ENCODE results near the gene FAR2.

GRCh38 chr12:29256598-29256997 lies 107.5 kb downstream of the FAR2 start:
- TF ChIP-seq, protein P1, sequence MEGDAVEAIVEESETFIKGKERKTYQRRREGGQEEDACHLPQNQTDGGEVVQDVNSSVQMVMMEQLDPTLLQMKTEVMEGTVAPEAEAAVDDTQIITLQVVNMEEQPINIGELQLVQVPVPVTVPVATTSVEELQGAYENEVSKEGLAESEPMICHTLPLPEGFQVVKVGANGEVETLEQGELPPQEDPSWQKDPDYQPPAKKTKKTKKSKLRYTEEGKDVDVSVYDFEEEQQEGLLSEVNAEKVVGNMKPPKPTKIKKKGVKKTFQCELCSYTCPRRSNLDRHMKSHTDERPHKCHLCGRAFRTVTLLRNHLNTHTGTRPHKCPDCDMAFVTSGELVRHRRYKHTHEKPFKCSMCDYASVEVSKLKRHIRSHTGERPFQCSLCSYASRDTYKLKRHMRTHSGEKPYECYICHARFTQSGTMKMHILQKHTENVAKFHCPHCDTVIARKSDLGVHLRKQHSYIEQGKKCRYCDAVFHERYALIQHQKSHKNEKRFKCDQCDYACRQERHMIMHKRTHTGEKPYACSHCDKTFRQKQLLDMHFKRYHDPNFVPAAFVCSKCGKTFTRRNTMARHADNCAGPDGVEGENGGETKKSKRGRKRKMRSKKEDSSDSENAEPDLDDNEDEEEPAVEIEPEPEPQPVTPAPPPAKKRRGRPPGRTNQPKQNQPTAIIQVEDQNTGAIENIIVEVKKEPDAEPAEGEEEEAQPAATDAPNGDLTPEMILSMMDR (conservative IDR thresholded peaks at IDR 0.05 in 1 of 2, IDR thresholded peaks at IDR 0.05 in 1 of 2; ENCODE audit: low read depth in 1 of 2, low read length in 2 of 2), result no peak
- TF ChIP-seq EZH2 (IDR thresholded peaks at IDR 0.05; ENCODE audit: low read length, missing control alignments), result no peak

Data from fibroblast of lung (primary cell).